ENCODE data around the gene PFKFB2. TPM values are rescaled to one million over a fixed set of nuclear protein-coding genes. Genes with fewer than 3 reads are reported as not detected.

Gene PFKFB2
- total RNA-seq, 1 donor from 2014 or later: 5.1 TPM

- no peak for DNase-seq (ENCODE audit: low read depth)
- no peak overlapping the region for H3K4me3 ChIP-seq (ENCODE audit: low read depth, low read length)
- TF ChIP-seq CTCF (conservative IDR thresholded peaks at IDR 0.05; ENCODE audit: low read depth, low read length): no peak
These were observed 43.1 kb upstream of the PFKFB2 start for GRCh38 chr1:207009945-207010344.

GRCh38 chr1:207010726-207011125 is 42.3 kb upstream of the PFKFB2 start:
- H3K4me3 ChIP-seq (ENCODE audit: low read depth, low read length): no peak overlapping the region
- no peak for DNase-seq (ENCODE audit: low read depth)
- no peak for TF ChIP-seq CTCF (conservative IDR thresholded peaks at IDR 0.05; ENCODE audit: low read depth, low read length)

- no peak for DNase-seq (ENCODE audit: low read depth)
- no peak for TF ChIP-seq CTCF (conservative IDR thresholded peaks at IDR 0.05; ENCODE audit: low read depth, low read length)
- H3K4me3 ChIP-seq (ENCODE audit: low read depth, low read length): no peak overlapping the region
These were observed 39.6 kb upstream of the PFKFB2 start for GRCh38 chr1:207013321-207014085.

GRCh38 chr1:207014728-207015127 is 38.3 kb upstream of the PFKFB2 start:
- no peak for TF ChIP-seq CTCF (conservative IDR thresholded peaks at IDR 0.05; ENCODE audit: low read depth, low read length)
- no peak overlapping the region for H3K4me3 ChIP-seq (ENCODE audit: low read depth, low read length)
- no peak for DNase-seq (ENCODE audit: low read depth)

GRCh38 chr1:207015791-207016190 is 37.3 kb upstream of the PFKFB2 start:
- H3K4me3 ChIP-seq (ENCODE audit: low read depth, low read length): no peak overlapping the region
- TF ChIP-seq CTCF (conservative IDR thresholded peaks at IDR 0.05; ENCODE audit: low read depth, low read length): no peak

GRCh38 chr1:207017615-207018559 is 35.2 kb upstream of the PFKFB2 start:
- TF ChIP-seq CTCF (conservative IDR thresholded peaks at IDR 0.05; ENCODE audit: low read depth, low read length): no peak
- no peak for DNase-seq (ENCODE audit: low read depth)
- H3K4me3 ChIP-seq (ENCODE audit: low read depth, low read length): no peak overlapping the region

More at GRCh38 chr1:207015791-207016190, 37.3 kb upstream of the PFKFB2 start:
- no peak for DNase-seq (ENCODE audit: low read depth)
